ENCODE measurements around the gene CENPN. TPM values are rescaled to one million over a fixed set of nuclear protein-coding genes. Genes with fewer than 3 reads are reported as not detected.

Gene CENPN
- total RNA-seq, 6 experiments from 2014 or later, result 32.3 to 52.3 (median 50.8) TPM

GRCh38 chr16:81040842-81041241 lies 33.8 kb downstream of the CENPN start:
- no peaks in the 10 kb centered on the region for H3K9me3 Mint-ChIP-seq
- no peak overlapping the region for H3K4me3 Mint-ChIP-seq
- H3K27ac Mint-ChIP-seq, result no peak overlapping the region
- TF ChIP-seq, protein P1, sequence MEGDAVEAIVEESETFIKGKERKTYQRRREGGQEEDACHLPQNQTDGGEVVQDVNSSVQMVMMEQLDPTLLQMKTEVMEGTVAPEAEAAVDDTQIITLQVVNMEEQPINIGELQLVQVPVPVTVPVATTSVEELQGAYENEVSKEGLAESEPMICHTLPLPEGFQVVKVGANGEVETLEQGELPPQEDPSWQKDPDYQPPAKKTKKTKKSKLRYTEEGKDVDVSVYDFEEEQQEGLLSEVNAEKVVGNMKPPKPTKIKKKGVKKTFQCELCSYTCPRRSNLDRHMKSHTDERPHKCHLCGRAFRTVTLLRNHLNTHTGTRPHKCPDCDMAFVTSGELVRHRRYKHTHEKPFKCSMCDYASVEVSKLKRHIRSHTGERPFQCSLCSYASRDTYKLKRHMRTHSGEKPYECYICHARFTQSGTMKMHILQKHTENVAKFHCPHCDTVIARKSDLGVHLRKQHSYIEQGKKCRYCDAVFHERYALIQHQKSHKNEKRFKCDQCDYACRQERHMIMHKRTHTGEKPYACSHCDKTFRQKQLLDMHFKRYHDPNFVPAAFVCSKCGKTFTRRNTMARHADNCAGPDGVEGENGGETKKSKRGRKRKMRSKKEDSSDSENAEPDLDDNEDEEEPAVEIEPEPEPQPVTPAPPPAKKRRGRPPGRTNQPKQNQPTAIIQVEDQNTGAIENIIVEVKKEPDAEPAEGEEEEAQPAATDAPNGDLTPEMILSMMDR (IDR thresholded peaks at IDR 0.05), result no peak
- DNase-seq, result no peak
- peaks cover 42% of the 10 kb centered on the region for H3K36me3 Mint-ChIP-seq (ENCODE audit: low read depth)
- peaks cover 17% of the 10 kb centered on the region for H3K4me1 Mint-ChIP-seq (ENCODE audit: low read depth)
- H3K27me3 Mint-ChIP-seq (ENCODE audit: insufficient read depth), result peaks cover 2% of the 10 kb centered on the region; the same call in 1 of the 2 replicates

DNA sequence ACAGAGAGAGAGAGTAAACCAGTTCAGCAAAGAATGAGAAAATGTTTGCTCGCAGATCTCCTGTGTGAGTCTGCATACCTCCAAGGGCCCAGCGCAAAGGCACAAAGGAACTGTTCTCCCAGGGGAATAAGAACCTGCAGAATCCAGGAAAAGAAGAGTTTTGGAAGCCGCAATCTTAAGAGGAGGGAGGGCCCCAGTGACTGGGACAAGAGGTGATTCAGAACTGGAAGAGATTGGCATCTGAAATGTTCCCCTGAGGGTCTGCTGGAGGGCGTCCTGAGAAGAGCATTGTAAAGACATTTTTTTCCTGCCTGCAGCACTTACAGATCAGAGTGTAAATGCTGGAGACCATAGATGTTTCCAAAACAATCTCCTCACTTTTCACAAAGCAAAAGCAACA lies 34.7 kb downstream of the CENPN start:
- DNase-seq, result no peak
- TF ChIP-seq, protein P1 (IDR thresholded peaks at IDR 0.05), result no peak
- H3K27ac Mint-ChIP-seq, result no peak overlapping the region
- H3K36me3 Mint-ChIP-seq (ENCODE audit: low read depth), result peaks cover 42% of the 10 kb centered on the region
- H3K9me3 Mint-ChIP-seq, result no peaks in the 10 kb centered on the region
- no peak overlapping the region for H3K4me3 Mint-ChIP-seq
- H3K4me1 Mint-ChIP-seq (ENCODE audit: low read depth), result peaks cover 14% of the 10 kb centered on the region
- peaks cover 2% of the 10 kb centered on the region; the same call in 1 of the 2 replicates for H3K27me3 Mint-ChIP-seq (ENCODE audit: insufficient read depth)

DNA sequence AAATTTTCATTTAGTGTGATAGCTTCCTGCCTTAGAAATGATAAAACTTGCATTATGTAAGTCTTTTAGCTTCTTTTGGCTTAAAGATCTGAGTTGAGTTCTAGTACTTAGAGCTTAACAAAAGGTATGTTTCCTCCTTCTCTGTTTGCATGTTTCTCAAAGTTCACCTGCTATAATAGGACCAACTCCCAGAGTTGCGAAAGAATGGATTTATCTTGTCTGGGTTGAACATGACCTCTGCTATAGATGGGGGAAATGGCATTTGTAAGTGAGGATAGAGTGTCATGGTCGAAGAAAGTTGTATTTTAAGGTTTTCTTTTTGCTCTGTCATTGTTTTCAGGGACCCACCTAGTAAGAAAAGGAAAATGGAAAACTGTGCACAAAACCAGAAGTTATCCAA lies 35.8 kb downstream of the CENPN start:
- no peak for DNase-seq
- H3K4me1 Mint-ChIP-seq (ENCODE audit: low read depth), result peaks cover 5% of the 10 kb centered on the region; the same call in 1 of the 2 replicates
- H3K4me3 Mint-ChIP-seq, result no peak overlapping the region
- H3K9me3 Mint-ChIP-seq, result no peaks in the 10 kb centered on the region
- TF ChIP-seq, protein P1 (IDR thresholded peaks at IDR 0.05), result no peak
- H3K27ac Mint-ChIP-seq, result no peak overlapping the region
- peaks cover 2% of the 10 kb centered on the region; the same call in 1 of the 2 replicates for H3K27me3 Mint-ChIP-seq (ENCODE audit: insufficient read depth)
- peaks cover 42% of the 10 kb centered on the region for H3K36me3 Mint-ChIP-seq (ENCODE audit: low read depth)

- TF ChIP-seq, protein P1 (IDR thresholded peaks at IDR 0.05), result no peak
- Mint-ChIP-seq H3K27me3 (ENCODE audit: insufficient read depth) (peaks cover 5% of the 10 kb centered on the region; the same call in 1 of the 2 replicates), H3K9me3 (peaks cover 17% of the 10 kb centered on the region), H3K36me3 (ENCODE audit: low read depth) (peaks cover 15% of the 10 kb centered on the region), H3K4me3 (no peak overlapping the region), H3K27ac (no peak overlapping the region), H3K4me1 (ENCODE audit: low read depth) (no peaks in the 10 kb centered on the region; the same call in 1 of the 2 replicates)
- no peak for DNase-seq
Observed at GRCh38 chr16:81053761-81054160, 46.7 kb downstream of the CENPN start.

GRCh38 chr16:81060576-81061306 lies 53.7 kb downstream of the CENPN start:
- no peaks in the 10 kb centered on the region for H3K27me3 Mint-ChIP-seq (ENCODE audit: insufficient read depth)
- peaks cover 3% of the 10 kb centered on the region; the same call in 1 of the 2 replicates for H3K4me1 Mint-ChIP-seq (ENCODE audit: low read depth)
- no peak overlapping the region for H3K27ac Mint-ChIP-seq
- TF ChIP-seq, protein P1 (IDR thresholded peaks at IDR 0.05), result no peak
- H3K4me3 Mint-ChIP-seq, result no peak overlapping the region
- H3K9me3 Mint-ChIP-seq, result no peaks in the 10 kb centered on the region
- DNase-seq, result no peak
- H3K36me3 Mint-ChIP-seq (ENCODE audit: low read depth), result no peaks in the 10 kb centered on the region

All from HFFc6 (cell line).